WTC11 (cell line): ENCODE results near the gene MTMR4.
A peak's percentile ranks its signal among the peaks of the same experiment; 100 is the strongest.

ENCODE experiments used
- CREM ChIP-seq: sonication (generic); formaldehyde crosslinking; IDR thresholded peaks from 2 replicates; pipeline ENCODE4 v1.8.1; 2022; ENCODE audit warnings: mild to moderate bottlenecking, missing genetic modification reagents, moderate library complexity
- ZNF121 ChIP-seq: sonication (generic); formaldehyde crosslinking; IDR thresholded peaks from 2 replicates; pipeline ENCODE4 v1.8.0; 2023; ENCODE audit warnings: missing genetic modification reagents
- TF ChIP-seq, protein P1 (sequence below): sonication (generic); formaldehyde crosslinking; IDR thresholded peaks from 2 replicates; pipeline ENCODE4 v1.8.0; 2022; ENCODE audit warnings: missing genetic modification reagents
- TF ChIP-seq, protein P2 (sequence below): fragments of 200-600 bp; IDR thresholded peaks from 2 replicates; pipeline ENCODE4 v1.8.0; 2022; ENCODE audit warnings: antibody characterized with exemption

- TF ChIP-seq, protein P1, sequence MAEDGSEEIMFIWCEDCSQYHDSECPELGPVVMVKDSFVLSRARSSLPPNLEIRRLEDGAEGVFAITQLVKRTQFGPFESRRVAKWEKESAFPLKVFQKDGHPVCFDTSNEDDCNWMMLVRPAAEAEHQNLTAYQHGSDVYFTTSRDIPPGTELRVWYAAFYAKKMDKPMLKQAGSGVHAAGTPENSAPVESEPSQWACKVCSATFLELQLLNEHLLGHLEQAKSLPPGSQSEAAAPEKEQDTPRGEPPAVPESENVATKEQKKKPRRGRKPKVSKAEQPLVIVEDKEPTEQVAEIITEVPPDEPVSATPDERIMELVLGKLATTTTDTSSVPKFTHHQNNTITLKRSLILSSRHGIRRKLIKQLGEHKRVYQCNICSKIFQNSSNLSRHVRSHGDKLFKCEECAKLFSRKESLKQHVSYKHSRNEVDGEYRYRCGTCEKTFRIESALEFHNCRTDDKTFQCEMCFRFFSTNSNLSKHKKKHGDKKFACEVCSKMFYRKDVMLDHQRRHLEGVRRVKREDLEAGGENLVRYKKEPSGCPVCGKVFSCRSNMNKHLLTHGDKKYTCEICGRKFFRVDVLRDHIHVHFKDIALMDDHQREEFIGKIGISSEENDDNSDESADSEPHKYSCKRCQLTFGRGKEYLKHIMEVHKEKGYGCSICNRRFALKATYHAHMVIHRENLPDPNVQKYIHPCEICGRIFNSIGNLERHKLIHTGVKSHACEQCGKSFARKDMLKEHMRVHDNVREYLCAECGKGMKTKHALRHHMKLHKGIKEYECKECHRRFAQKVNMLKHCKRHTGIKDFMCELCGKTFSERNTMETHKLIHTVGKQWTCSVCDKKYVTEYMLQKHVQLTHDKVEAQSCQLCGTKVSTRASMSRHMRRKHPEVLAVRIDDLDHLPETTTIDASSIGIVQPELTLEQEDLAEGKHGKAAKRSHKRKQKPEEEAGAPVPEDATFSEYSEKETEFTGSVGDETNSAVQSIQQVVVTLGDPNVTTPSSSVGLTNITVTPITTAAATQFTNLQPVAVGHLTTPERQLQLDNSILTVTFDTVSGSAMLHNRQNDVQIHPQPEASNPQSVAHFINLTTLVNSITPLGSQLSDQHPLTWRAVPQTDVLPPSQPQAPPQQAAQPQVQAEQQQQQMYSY (CRISPR knock-in tag) = no peak; the same call in 1 of the 2 replicates
- TF ChIP-seq, protein P2, sequence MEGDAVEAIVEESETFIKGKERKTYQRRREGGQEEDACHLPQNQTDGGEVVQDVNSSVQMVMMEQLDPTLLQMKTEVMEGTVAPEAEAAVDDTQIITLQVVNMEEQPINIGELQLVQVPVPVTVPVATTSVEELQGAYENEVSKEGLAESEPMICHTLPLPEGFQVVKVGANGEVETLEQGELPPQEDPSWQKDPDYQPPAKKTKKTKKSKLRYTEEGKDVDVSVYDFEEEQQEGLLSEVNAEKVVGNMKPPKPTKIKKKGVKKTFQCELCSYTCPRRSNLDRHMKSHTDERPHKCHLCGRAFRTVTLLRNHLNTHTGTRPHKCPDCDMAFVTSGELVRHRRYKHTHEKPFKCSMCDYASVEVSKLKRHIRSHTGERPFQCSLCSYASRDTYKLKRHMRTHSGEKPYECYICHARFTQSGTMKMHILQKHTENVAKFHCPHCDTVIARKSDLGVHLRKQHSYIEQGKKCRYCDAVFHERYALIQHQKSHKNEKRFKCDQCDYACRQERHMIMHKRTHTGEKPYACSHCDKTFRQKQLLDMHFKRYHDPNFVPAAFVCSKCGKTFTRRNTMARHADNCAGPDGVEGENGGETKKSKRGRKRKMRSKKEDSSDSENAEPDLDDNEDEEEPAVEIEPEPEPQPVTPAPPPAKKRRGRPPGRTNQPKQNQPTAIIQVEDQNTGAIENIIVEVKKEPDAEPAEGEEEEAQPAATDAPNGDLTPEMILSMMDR = peak; percentile 66
- TF ChIP-seq ZNF121 (no peak), CREM (CRISPR knock-in tag) (no peak)
These were observed 67.1 kb downstream of the MTMR4 start for GRCh38 chr17:58447039-58447975.
